ENCODE data around the gene SFRP5.

The SFRP5 gene

GRCh38 chr10:97736902-97737769, 34.7 kb downstream of the SFRP5 start, which contains the start of gene ZFYVE27:
Gene ZFYVE27 (plus strand): TSS chr10:97737128. CDS start chr10:97738478, 1,350 bp downstream.
- DNase-seq (ENCODE audit: low spot score) = peak; percentile 100
- H3K27ac ChIP-seq = peak within 1 kb of the TSS; percentile 85
- TF ChIP-seq, protein P1, sequence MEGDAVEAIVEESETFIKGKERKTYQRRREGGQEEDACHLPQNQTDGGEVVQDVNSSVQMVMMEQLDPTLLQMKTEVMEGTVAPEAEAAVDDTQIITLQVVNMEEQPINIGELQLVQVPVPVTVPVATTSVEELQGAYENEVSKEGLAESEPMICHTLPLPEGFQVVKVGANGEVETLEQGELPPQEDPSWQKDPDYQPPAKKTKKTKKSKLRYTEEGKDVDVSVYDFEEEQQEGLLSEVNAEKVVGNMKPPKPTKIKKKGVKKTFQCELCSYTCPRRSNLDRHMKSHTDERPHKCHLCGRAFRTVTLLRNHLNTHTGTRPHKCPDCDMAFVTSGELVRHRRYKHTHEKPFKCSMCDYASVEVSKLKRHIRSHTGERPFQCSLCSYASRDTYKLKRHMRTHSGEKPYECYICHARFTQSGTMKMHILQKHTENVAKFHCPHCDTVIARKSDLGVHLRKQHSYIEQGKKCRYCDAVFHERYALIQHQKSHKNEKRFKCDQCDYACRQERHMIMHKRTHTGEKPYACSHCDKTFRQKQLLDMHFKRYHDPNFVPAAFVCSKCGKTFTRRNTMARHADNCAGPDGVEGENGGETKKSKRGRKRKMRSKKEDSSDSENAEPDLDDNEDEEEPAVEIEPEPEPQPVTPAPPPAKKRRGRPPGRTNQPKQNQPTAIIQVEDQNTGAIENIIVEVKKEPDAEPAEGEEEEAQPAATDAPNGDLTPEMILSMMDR (conservative IDR thresholded peaks at IDR 0.05; ENCODE audit: low read depth) = no peak
- ChIA-PET POLR2A (ENCODE audit: low non-redundant PET) (interaction anchor here (0.8 to 1.6 kb wide), 5 partner anchors 19 to 195 kb away, joined by 3 to 6 read pairs (median 4); partner anchors contain the start of genes AVPI1 and MARVELD1), CTCF (interaction anchor here (1.0 to 8.8 kb wide), 3 partner anchors 22 to 36 kb away, joined by 3 to 122 read pairs (median 4); no protein-coding TSS in a partner anchor)

- CTCF ChIA-PET = interaction anchor here (1.0 to 8.8 kb wide), 4 partner anchors 22 to 35 kb away, joined by 3 to 122 read pairs (median 28); no protein-coding TSS in a partner anchor
- peak overlapping the region; percentile 85 for H3K27ac ChIP-seq
- TF ChIP-seq, protein P1 (conservative IDR thresholded peaks at IDR 0.05; ENCODE audit: low read depth) = no peak
- POLR2A ChIA-PET (ENCODE audit: low non-redundant PET) = interaction anchor here (0.8 to 1.6 kb wide), 5 partner anchors 18 to 194 kb away, joined by 3 to 6 read pairs (median 4); partner anchors contain the start of genes AVPI1 and MARVELD1
- DNase-seq (ENCODE audit: low spot score) = no peak
Observed at GRCh38 chr10:97736403-97736901, 35.3 kb downstream of the SFRP5 start.

DNA sequence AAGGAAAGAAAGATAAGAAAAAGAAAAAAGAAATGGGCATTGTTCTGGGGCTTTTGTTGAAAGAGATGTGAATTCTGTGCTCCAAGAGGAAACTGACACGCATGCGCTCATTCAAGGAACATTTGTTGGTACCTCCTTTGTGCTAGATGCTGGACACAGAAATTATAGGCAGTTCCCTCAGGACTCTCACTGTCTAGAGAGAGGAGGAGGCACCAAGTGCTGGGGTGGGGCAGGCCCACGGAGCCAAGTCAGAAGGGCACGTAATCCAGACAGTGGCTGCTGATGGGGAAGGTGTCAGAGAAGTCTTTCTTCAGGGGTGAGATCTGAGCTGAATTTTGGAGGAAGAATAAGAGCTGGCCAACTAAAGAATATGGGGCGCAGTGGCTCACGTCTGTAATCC, 37.8 kb downstream of the SFRP5 start:
- ChIA-PET POLR2A (ENCODE audit: low non-redundant PET) (interaction anchor here (0.6 kb wide), 2 partner anchors 37 to 102 kb away, joined by 4 to 6 read pairs; no protein-coding TSS in a partner anchor), CTCF (interaction anchor here (0.9 to 8.8 kb wide), 3 partner anchors 24 to 57 kb away, joined by 3 to 122 read pairs (median 51); no protein-coding TSS in a partner anchor)
- TF ChIP-seq, protein P1 (conservative IDR thresholded peaks at IDR 0.05; ENCODE audit: low read depth) = no peak
- H3K27ac ChIP-seq = no peak overlapping the region
- no peak for DNase-seq (ENCODE audit: low spot score)

GRCh38 chr10:97733256-97733655, 38.5 kb downstream of the SFRP5 start:
- no peak overlapping the region for H3K27ac ChIP-seq
- TF ChIP-seq, protein P1 (conservative IDR thresholded peaks at IDR 0.05; ENCODE audit: low read depth) = no peak
- ChIA-PET CTCF (interaction anchor here (0.6 to 8.8 kb wide), 6 partner anchors 23 to 56 kb away, joined by 3 to 122 read pairs (median 9); no protein-coding TSS in a partner anchor), POLR2A (ENCODE audit: low non-redundant PET) (interaction anchor here (0.6 kb wide), 2 partner anchors 20 to 36 kb away, joined by 3 to 6 read pairs; partner anchors contain the start of gene MARVELD1)
- no peak for DNase-seq (ENCODE audit: low spot score)

DNA sequence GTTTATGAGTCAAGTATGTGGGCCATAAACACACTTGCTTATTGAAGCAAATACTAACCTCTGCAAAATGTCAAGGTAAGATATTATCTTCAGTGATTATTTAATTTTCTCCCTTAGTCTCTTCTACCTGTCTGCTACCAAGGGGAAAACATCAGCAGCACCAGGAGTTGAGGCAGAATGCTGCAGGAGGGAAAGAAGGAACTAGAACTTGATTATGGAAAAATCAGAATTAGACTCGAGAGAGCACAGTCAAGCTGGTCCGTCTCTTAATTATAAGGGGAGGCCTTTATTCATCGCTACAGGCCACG, 39.8 kb downstream of the SFRP5 start:
- TF ChIP-seq, protein P1 (conservative IDR thresholded peaks at IDR 0.05; ENCODE audit: low read depth) = peak; percentile 59
- no peak for DNase-seq (ENCODE audit: low spot score)
- no peak overlapping the region for H3K27ac ChIP-seq
- ChIA-PET CTCF (interaction anchor here (0.9 to 8.8 kb wide), 6 partner anchors 14 to 54 kb away, joined by 4 to 122 read pairs (median 10); no protein-coding TSS in a partner anchor), POLR2A (ENCODE audit: low non-redundant PET) (no interaction called here)

Measured in RWPE1 (cell line).